CD4-positive, alpha-beta T cell treated with Interleukin-1 beta for 1 hour (primary cell): ENCODE results near the gene KIF1B.
"Not testable (repeated sequence)": the region's sequence is repeated elsewhere in the genome, so short reads cannot be mapped to it uniquely, and the experiment has no call there.

ENCODE experiments used
- DNase-seq, 2 donors: peaks; one replicate each; pipeline ENCODE4 v3.0.0-alpha.2; 2020 to 2022

KIF1B gene

GRCh38 chr1:10236405-10237156 is 26.2 kb downstream of the KIF1B start:
- DNase-seq = no peak

- DNase-seq = no peak
Observed at GRCh38 chr1:10237157-10237539, 26.8 kb downstream of the KIF1B start.

- DNase-seq = no peak
Observed at GRCh38 chr1:10242135-10242534, 31.8 kb downstream of the KIF1B start.

GRCh38 chr1:10242811-10243210 is 32.4 kb downstream of the KIF1B start:
- DNase-seq = peak in 1 of 2 donors; percentile 2

GRCh38 chr1:10245674-10246073 is 35.3 kb downstream of the KIF1B start:
- DNase-seq = no peak

- DNase-seq = no peak
Observed at GRCh38 chr1:10249808-10250457, 39.6 kb downstream of the KIF1B start.

GRCh38 chr1:10250663-10251062 is 40.3 kb downstream of the KIF1B start:
- no peak for DNase-seq

GRCh38 chr1:10251325-10252108 is 41.1 kb downstream of the KIF1B start:
- DNase-seq = not testable (repeated sequence)

- DNase-seq = no peak
Observed at GRCh38 chr1:10252508-10252907, 42.1 kb downstream of the KIF1B start.

GRCh38 chr1:10253149-10253548 is 42.8 kb downstream of the KIF1B start:
- DNase-seq = no peak

GRCh38 chr1:10253755-10254154 is 43.4 kb downstream of the KIF1B start:
- no peak for DNase-seq

GRCh38 chr1:10257851-10258250 is 47.5 kb downstream of the KIF1B start:
- no peak for DNase-seq

GRCh38 chr1:10259547-10259946 is 49.2 kb downstream of the KIF1B start:
- DNase-seq = not testable (repeated sequence)

- no peak for DNase-seq
Observed at GRCh38 chr1:10263450-10264082, 53.2 kb downstream of the KIF1B start.

- no peak for DNase-seq
Observed at GRCh38 chr1:10265027-10265426, 54.7 kb downstream of the KIF1B start.

- no peak for DNase-seq
Observed at GRCh38 chr1:10265900-10266299, 55.5 kb downstream of the KIF1B start.

- DNase-seq = no peak
Observed at GRCh38 chr1:10267319-10267718, 56.9 kb downstream of the KIF1B start.

- DNase-seq = no peak
Observed at GRCh38 chr1:10267921-10268320, 57.6 kb downstream of the KIF1B start.

GRCh38 chr1:10271090-10271489 is 60.7 kb downstream of the KIF1B start:
- DNase-seq = no peak

GRCh38 chr1:10271869-10272268 is 61.5 kb downstream of the KIF1B start:
- DNase-seq = no peak

- DNase-seq = no peak
Observed at GRCh38 chr1:10272274-10272673, 61.9 kb downstream of the KIF1B start.

GRCh38 chr1:10278880-10279279 is 68.5 kb downstream of the KIF1B start:
- DNase-seq = no peak
